GM18870 (cell line): ENCODE results near the gene KRT31.
"Not testable (repeated sequence)": the region's sequence is repeated elsewhere in the genome, so short reads cannot be mapped to it uniquely, and the experiment has no call there.

Experiments used
- ATAC-seq: cut with Tn5 transposase; IDR thresholded peaks from one replicate; pipeline ENCODE4 v1.9.1; 2021; ENCODE audit warnings: moderate library complexity; ENCODE audit not compliant: unreplicated experiment

Gene KRT31

DNA sequence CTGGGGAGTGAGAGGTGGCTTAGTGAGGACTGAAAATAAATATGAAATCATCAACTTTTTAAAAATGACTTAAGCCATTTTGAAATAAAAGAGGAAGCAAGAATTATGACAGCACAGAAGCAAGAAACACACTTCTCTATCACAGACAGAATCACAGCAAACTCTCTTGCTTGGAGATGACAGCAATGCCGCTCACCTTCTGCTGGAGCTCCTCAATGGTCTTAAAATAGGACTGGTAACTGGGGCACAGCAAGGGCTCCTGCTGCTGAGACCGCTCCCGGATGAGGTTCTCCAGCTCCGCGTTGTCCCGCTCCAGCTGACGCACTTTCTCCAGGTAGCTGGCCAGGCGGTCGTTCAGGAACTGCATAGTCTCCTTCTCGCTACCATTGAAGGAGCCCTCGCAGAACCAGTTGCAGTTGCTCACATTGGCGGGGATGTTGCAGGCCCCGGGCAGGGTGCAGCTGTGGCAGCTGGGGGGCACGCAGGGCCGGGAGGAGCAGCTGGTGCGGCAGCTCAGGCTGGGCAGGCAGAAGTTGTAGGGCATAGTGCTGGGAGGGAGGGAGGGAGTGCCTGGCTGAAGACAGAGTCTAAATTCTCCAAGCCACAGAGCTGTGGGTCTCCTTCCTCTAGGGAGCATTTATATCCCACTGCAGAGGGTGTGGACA, at the start of gene KRT31:
KRT31 (minus strand) TSS at position 613 of the 665 bp plus-strand sequence; CDS start at position 544, 69 bp downstream.
- ATAC-seq = no peak

DNA sequence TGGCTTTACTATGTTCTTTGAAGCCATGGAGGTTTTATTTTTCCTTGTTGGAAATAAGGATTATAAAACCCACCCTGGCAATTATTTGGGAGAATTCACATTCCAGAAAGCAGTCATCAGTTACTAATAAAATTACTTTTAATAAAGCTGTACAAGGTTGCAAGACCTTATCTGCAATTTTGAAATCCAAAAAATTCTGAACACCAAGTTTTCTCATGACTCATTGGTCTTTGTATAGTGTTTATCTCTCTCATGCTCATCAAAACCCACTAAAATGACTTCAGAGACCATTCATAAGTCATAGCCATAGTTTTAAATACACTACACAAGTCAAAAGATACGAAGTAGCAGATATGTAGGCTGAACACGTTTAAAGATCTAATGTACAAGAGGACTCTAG, 49.4 kb upstream of the KRT31 start:
- ATAC-seq = no peak

DNA sequence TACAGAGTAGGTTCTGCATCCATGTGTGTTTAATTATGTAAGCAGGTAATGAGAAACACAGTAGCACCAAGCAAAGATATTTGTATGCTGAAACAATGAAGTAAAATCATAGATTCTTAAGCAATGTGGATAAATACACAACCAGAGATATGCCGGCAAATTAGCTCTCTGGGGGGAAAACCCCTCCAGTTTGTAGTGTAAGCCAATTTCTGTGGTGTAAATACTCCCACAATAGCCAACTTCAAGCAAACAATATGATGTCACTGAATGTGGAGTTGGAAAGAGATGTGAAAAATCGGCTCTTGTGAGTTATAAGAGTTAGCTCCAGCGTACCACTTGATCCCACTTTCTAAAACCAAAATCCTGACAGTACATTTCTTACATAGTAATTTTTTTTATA, 47.2 kb upstream of the KRT31 start:
- no peak for ATAC-seq

DNA sequence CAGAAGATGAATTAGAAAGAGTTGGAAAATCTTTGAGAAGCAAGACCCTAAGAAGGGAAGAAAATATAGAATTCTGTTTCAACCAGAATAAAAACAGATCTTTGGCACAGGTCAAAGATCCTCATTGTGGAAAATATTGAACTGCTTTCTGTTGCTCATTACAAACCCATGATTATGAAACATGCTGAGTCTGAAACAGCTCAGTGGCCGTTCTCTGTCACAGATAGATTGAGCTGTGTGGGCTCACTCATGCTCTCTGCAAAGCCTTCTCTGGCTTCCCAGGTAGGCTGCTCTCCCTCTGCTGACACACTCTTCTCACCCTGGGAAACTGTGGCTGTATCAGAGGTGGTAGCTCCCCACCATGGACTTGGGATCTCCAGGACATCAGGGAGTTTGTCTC, 46.8 kb upstream of the KRT31 start:
- no peak for ATAC-seq

DNA sequence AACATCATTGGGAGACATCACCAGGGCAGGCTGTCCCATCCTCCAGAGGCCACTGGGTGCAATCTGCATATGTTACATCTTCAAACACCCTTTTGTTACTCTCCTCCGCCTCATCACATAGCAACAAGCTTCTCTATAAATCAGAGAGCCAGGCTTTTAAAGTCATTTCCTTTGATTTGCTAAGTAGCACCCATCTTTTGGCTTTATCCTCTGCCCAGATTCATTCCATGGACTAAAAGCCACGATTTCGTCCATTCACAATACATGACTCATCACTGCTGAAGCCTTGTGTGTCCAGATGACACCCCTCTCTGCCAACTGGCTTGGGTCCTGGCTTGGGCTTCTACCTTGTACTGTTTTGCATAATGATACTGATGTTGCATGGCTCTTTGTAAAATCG, 45.3 kb upstream of the KRT31 start:
- ATAC-seq = no peak

DNA sequence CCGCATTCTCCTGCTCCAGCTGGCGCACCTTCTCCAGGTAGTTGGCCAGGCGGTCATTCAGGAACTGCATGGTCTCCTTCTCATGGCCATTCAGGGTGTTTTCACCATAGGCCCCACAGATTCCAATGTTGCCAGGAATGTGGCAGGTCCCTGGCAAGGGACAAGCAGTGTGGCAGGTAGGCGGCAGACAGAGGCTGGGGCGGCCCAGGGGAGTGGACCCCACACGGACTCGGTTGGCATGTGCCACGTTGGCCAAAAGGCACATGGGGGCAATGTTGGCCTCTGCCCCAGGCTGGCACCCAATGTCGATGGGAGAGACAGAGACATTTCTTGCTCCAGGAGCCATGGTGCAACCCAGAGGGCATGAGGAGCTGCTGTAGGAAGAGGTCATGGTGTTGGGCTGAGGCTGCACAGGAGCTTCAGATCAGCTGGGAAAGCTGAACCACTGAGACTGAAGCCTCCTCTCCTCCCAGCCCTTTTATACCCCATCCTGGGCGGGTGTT, 43.2 kb upstream of the KRT31 start, which contains the start of gene KRT38:
KRT38 (minus strand) TSS at position 453 of the 503 bp plus-strand sequence; CDS start at position 391, 62 bp downstream.
- no peak for ATAC-seq

DNA sequence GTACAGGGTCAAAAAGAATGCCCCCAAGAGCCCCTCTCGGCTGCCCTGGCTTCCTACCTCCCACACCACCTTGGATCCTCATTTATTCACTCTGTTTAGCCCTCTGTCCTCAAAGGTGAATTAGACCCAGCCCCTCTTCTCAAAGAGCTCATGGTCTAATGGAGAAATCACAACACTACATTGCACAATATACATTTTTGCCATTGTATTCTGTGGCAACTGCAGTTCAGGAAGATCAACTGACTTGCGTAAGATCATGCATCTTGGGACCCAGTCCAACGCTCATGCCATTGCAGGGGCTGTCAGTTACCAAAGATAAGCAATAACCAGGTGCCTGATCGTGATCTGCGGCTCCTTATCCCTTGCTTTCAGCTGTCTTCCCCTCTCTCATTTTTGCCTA, 42.0 kb upstream of the KRT31 start:
- ATAC-seq = no peak

DNA sequence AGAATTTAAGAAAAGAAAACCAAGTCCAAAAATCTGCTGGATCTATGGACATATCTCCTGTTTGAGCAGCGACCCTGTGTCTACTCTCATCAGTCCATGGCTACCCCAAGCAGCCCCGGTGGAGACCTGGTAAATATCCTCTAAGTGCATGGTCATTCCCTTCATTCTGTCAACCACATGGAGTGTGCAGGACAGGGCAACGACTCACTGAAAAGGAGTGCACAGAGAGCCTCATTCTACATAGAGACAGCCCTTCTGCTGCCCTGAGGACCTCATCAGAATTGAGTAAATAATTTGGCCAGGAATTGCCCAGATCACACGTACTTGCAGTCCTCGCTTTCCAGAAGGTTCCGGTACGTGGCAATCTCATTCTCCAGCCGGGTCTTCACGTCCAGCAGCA, 40.4 kb upstream of the KRT31 start:
- ATAC-seq = no peak

DNA sequence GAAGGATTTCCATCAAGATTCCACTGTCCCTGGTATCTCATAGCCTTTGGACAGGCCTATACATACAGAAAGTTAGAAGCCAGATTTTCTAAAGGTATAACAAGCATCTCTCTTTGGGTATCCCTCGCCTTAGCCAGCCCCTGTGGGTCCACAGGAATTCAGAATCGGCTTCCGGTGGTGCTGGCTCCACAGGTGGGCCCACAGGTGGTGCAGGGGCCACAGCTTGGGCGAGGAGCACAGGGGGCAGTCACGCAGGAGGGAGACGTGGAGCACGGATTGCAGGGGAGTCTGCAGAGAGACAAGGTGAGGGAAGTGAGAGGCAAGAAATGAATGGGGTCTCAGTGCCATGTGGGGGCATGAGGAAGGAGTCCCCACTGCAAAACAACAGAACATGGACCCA, 39.8 kb upstream of the KRT31 start:
- no peak for ATAC-seq

DNA sequence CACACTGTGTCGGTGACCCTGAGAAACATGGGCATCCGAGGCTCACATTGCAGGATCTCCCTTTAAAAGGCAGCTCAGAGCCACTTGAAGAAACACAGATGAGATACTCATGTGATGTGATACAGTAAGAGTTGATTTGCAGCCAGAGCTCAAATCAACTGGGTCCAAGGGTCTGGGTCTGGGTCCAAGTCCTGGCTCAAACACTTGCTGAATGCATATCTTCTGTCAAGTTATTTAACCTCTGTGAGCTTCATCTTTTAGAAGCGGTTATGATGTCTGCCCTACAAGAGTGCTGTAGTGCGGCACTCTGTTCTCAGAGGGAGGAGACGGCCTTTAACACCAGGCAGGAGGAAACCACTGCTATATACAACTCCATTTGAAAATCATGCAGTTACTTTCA, 37.0 kb upstream of the KRT31 start:
- ATAC-seq = no peak

DNA sequence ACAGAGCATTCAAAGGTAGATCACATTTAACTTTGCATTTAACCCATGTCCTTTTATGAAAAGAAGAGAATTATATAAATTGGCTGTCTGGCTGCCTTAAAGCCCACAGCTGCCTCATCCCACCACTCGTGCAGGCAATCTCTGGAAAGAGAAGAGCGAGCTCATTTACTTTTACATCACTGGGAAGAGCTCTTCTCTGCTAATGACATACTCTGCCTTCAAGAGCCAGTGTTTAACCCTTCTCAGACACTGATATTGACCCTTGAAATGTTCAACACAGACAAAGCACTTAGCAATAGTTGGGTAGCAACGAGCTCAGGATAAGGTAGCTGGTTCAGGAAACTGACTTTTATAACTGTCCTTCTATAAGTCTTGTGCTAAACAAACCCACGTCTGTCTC, 36.6 kb upstream of the KRT31 start:
- ATAC-seq = no peak

DNA sequence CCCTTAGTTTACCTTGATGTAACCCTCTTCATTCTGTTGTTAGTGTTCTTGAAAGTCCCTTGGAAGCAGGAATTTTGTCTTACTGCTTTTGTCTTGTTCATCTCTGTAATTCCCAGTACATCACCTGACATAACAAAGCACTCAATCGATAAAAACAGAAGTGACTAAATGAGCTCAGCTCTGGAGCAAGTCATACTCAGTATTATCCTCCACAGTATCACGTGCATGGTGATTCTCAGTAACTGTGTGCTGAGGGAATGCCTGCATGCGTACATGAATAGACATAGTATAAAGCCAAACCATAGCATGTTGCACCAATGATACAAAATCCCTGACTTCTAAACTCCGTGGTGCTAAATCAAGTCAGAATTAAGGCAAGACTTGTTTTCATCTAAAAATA, 36.2 kb upstream of the KRT31 start:
- ATAC-seq = no peak

DNA sequence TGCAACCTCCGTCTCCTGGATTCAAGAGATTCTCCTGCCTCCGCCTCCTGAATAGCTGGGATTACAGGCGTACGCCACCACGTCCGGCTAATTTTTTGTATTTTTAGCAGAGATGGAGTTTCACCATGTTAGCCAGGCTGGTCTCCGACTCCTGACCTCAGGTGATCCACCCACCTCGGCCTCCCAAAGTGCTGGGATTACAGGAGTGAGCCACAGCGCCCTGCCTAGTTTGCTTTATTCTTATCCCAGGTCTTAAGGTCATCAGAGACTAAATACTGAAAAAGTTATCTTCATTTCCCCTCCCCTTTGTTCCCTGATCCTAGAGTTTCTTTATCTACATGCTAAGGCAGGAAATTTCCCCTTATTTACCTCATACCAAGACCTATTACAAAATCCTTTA, 33.0 kb upstream of the KRT31 start:
- ATAC-seq = not testable (repeated sequence)

DNA sequence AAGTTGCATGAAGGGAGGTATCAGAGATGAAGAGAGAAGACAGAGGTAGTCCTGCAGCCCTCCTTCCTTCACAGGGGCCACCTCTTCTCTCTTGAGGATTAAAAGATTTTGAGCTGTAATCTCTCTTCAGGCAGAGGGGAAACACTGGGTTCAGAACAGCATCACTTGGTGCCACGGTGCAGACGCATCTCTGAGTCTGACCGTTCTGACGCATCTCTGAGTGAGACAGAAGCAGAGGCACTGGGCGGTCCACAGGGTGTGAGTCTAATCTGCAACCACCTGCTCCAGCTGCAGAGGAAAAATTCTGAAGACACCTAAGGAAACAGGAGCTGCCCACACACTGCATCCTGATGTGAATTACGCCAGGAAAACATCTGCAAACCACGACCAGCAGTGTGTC, 32.3 kb upstream of the KRT31 start:
- no peak for ATAC-seq

DNA sequence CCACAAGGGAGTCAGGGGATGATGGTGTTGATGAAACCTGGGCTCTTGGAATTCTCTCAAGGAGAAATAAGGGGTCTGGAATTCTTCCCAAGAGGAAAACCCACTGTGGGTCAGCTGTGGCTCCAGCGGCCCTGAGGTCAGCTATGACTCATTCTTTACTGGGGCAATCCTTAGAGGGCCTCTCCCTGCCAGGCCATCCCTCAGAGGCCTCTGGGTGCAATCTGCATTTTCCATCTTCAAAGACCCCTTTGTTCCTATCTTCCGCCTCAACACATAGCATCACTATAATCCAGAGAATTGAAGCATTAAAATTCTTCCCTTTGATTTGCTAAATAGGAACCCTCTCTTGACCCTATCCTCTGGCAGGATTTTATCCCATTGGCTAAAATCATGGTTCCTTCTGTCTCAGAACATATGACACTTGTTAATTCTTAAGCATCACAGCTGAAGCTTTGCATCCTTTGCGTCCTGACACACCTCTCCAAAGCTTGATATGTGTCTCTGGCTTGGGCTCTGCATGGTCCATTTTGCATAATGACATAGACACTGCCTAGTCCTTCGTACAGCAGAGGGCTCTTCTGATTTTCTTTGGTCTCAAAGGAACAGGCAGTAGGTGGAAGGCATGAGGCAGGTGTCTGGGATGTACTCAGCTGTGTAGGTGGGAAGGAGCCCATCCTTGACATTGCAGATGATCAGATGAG, 31.3 kb upstream of the KRT31 start:
- no peak for ATAC-seq

DNA sequence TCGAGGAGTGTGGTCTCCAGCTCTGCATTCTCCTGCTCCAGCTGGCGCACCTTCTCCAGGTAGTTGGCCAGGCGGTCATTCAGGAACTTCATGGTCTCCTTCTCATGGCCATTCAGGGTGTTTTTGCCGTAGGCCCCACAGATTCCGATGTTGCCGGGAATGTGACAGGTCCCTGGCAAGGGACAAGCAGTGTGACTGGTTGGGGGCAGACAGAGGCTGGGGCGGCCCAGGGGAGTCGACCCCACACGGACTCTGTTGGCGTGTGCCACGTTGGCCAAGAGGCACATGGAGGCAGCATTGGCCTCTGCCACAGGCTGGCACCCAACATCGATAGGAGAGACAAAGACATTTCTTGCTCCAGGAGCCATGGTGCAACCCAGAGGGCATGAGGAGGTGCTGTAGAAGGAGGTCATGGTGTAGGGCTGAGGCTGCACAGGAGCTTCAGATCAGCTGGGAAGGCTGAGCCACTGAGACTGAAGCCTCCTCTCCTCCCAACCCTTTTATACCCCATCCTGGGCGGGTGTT, 26.8 kb upstream of the KRT31 start, which contains the start of gene KRT37:
KRT37 (minus strand) TSS at position 475 of the 525 bp plus-strand sequence; CDS start at position 413, 62 bp downstream.
- ATAC-seq = no peak

DNA sequence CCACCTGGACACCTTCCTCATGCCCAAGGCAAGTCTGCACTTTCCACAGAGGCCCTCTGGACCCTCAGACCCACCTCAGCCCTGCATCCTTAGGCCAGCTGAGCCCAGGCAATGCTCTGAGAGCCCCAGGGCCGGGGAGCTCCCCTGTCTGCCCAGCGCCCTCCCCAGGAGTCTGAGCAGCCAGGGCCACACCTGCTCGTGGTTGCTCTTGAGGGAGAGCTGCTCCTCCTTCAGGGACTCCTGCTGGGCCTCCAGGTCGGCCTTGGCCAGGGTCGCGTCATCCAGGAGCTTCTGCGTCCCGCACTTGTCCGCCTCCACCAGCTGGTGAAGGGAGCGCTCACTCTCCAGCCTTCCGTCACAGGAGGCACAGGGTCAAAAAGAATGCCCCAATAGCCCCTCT, 25.2 kb upstream of the KRT31 start:
- ATAC-seq = not testable (repeated sequence)

DNA sequence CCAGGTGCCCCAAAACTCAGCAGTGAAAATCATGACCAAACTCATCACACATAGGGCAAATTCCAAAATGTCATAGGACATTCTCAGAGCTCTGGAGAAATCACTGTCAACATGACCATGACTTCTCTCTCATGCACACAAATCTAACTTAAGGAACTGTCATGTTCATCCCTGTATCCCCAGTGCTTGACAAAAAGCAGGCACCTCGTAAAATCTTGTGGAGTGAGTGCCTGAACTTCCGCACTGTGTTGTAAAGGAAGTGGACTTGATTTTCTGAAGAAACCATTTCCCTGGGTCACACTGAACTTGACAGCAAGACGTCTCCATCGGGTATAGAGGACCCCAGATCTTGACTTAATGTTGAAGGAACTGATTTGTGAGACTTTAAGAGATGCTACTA, 24.2 kb upstream of the KRT31 start:
- ATAC-seq = no peak

DNA sequence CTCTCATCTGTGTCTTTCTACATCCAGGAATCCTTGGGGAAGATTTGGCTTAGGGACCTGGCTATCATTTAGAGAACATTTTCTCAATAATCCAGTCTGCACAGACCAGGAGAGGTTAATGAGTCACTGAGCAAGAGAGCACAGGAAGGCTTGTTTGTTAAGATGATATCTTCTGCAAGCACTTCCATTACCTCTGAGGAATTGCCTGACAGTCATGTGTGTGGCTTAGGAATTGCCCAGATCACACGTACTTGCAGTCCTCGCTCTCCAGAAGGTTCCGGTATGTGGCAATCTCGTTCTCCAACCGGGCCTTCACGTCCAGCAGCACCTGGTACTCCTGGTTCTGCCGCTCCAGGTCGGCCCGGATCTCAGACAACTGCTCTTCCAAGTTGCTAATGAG, 23.7 kb upstream of the KRT31 start:
- ATAC-seq = no peak

DNA sequence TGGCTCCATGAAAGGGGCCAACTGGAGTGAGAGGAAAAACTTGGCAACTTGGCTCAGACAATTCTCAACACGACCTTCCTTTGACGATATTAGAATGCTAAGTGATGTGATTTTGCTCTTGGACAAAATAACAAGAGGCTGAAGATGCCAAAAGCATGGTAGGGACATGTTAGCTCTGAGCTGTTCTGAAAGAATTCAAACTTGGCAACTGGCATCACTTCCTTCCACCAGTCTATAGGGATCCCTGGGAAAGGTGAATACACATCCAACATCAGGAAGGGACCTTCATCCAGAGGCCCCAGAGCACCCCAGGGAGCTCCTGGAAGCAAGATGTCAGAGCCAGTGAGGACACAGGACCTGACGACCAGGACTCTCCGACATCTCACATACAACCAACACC, 22.7 kb upstream of the KRT31 start:
- no peak for ATAC-seq

DNA sequence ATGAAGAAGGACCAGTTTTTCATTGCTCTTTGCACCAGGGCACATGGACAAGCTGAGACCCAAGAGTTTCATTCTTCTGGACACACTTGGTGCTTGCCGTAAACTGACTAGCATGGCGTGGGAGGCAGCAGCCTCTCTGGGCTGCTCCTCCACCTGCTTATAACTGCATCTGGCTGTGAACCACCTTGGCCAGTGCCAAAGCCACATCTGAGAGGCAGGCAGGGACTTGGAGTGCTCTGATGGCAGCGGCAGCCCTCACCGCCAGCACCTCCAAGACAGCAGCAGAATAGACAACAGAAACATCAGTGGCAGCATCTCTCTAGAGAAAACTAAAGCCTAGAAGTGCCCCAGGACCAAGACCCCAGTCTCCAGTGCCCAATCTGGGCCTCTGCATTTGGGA, 22.3 kb upstream of the KRT31 start:
- ATAC-seq = no peak
